ENCODE data around the gene THSD7B.

The THSD7B gene

GRCh38 chr2:137511526-137511925 lies 746.2 kb downstream of the THSD7B start:
- no peak for ATAC-seq
- no peak for TF ChIP-seq TSHZ2 (CRISPR knock-in tag; IDR thresholded peaks at IDR 0.05)
- TF ChIP-seq PATZ1 (CRISPR knock-in tag; IDR thresholded peaks at IDR 0.05; ENCODE audit: borderline replicate concordance), result no peak
- no peak for TF ChIP-seq TOX (CRISPR knock-in tag; IDR thresholded peaks at IDR 0.05; ENCODE audit: borderline replicate concordance)
- TF ChIP-seq ISL1 (CRISPR knock-in tag; IDR thresholded peaks at IDR 0.05), result no peak
- TF ChIP-seq BACH2 (CRISPR knock-in tag; IDR thresholded peaks at IDR 0.05; ENCODE audit: borderline replicate concordance), result no peak
- no peak for TF ChIP-seq ZFP30 (CRISPR knock-in tag; IDR thresholded peaks at IDR 0.05)
- no peak for TF ChIP-seq GLIS3 (CRISPR knock-in tag; IDR thresholded peaks at IDR 0.05)
- no peak for TF ChIP-seq ARNTL (CRISPR knock-in tag; IDR thresholded peaks at IDR 0.05; ENCODE audit: borderline replicate concordance, low read depth)
- TF ChIP-seq OSR1 (CRISPR knock-in tag; IDR thresholded peaks at IDR 0.05), result no peak
- TF ChIP-seq SNAI2 (CRISPR knock-in tag; IDR thresholded peaks at IDR 0.05), result no peak
- no peak for TF ChIP-seq ZFP3 (CRISPR knock-in tag; IDR thresholded peaks at IDR 0.05)
- TF ChIP-seq CSDC2 (CRISPR knock-in tag; IDR thresholded peaks at IDR 0.05), result no peak
- no peak for TF ChIP-seq RARB (CRISPR knock-in tag; IDR thresholded peaks at IDR 0.05)

- ATAC-seq, result no peak
- TF ChIP-seq TCF4 (CRISPR knock-in tag; IDR thresholded peaks at IDR 0.05; ENCODE audit: borderline replicate concordance), result no peak
- no peak for TF ChIP-seq PPARA (CRISPR knock-in tag; IDR thresholded peaks at IDR 0.05; ENCODE audit: borderline replicate concordance)
- no peak for TF ChIP-seq GLIS3 (CRISPR knock-in tag; IDR thresholded peaks at IDR 0.05)
- no peak for TF ChIP-seq TOX (CRISPR knock-in tag; IDR thresholded peaks at IDR 0.05; ENCODE audit: borderline replicate concordance)
- no peak for TF ChIP-seq BACH2 (CRISPR knock-in tag; IDR thresholded peaks at IDR 0.05; ENCODE audit: borderline replicate concordance)
- no peak for TF ChIP-seq ZFP3 (CRISPR knock-in tag; IDR thresholded peaks at IDR 0.05)
- TF ChIP-seq POU6F1 (CRISPR knock-in tag; IDR thresholded peaks at IDR 0.05; ENCODE audit: borderline replicate concordance, low read depth), result no peak
Observed at GRCh38 chr2:137521653-137522619, 756.6 kb downstream of the THSD7B start.

DNA sequence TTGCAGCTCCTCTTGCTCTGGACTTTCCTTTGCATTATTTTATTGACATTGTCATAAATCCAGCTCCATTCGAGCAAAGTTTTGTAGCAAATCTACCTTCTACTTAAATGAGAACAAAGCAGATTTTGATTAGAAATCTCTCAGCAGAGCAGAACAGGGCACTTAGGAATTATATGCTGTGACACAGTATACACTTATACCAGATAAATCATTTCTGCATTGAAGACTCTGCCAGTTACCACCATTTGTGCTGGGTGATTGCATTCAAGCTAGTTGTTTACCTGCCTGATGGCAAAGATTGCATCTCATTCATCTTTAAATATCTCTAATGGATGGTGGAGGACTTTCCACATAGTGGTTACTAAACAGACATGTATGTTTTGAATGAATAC lies 757.3 kb downstream of the THSD7B start:
- ATAC-seq, result no peak
- TF ChIP-seq SNAI2 (CRISPR knock-in tag; IDR thresholded peaks at IDR 0.05) (no peak), TOX (CRISPR knock-in tag; IDR thresholded peaks at IDR 0.05; ENCODE audit: borderline replicate concordance) (no peak), ISL1 (CRISPR knock-in tag; IDR thresholded peaks at IDR 0.05) (no peak), CSRNP3 (CRISPR knock-in tag; IDR thresholded peaks at IDR 0.05) (no peak), PPARA (CRISPR knock-in tag; IDR thresholded peaks at IDR 0.05; ENCODE audit: borderline replicate concordance) (no peak), PATZ1 (CRISPR knock-in tag; IDR thresholded peaks at IDR 0.05; ENCODE audit: borderline replicate concordance) (no peak), ESRRG (CRISPR knock-in tag; IDR thresholded peaks at IDR 0.05) (no peak), POU6F1 (CRISPR knock-in tag; IDR thresholded peaks at IDR 0.05; ENCODE audit: borderline replicate concordance, low read depth) (no peak), TCF4 (CRISPR knock-in tag; IDR thresholded peaks at IDR 0.05; ENCODE audit: borderline replicate concordance) (no peak), GLIS3 (CRISPR knock-in tag; IDR thresholded peaks at IDR 0.05) (no peak), RARB (CRISPR knock-in tag; IDR thresholded peaks at IDR 0.05) (no peak), ZFP3 (CRISPR knock-in tag; IDR thresholded peaks at IDR 0.05) (no peak), ZFP30 (CRISPR knock-in tag; IDR thresholded peaks at IDR 0.05) (no peak), ZNF70 (CRISPR knock-in tag; IDR thresholded peaks at IDR 0.05) (no peak), BACH2 (CRISPR knock-in tag; IDR thresholded peaks at IDR 0.05; ENCODE audit: borderline replicate concordance) (no peak), ZNF565 (CRISPR knock-in tag; conservative IDR thresholded peaks at IDR 0.05; ENCODE audit: low read depth) (no peak)
- TF ChIP-seq, protein P1, sequence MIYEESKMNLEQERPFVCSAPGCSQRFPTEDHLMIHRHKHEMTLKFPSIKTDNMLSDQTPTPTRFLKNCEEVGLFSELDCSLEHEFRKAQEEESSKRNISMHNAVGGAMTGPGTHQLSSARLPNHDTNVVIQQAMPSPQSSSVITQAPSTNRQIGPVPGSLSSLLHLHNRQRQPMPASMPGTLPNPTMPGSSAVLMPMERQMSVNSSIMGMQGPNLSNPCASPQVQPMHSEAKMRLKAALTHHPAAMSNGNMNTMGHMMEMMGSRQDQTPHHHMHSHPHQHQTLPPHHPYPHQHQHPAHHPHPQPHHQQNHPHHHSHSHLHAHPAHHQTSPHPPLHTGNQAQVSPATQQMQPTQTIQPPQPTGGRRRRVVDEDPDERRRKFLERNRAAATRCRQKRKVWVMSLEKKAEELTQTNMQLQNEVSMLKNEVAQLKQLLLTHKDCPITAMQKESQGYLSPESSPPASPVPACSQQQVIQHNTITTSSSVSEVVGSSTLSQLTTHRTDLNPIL (CRISPR knock-in tag; IDR thresholded peaks at IDR 0.05; ENCODE audit: low read depth), result no peak

Data from SK-N-SH treated with all-trans-retinoic acid at 6 μM for 48 hours (cell line).